ENCODE results near the gene ACAT2.
"Not testable (repeated sequence)": the region's sequence is repeated elsewhere in the genome, so short reads cannot be mapped to it uniquely, and the experiment has no call there.

The ACAT2 gene

DNA sequence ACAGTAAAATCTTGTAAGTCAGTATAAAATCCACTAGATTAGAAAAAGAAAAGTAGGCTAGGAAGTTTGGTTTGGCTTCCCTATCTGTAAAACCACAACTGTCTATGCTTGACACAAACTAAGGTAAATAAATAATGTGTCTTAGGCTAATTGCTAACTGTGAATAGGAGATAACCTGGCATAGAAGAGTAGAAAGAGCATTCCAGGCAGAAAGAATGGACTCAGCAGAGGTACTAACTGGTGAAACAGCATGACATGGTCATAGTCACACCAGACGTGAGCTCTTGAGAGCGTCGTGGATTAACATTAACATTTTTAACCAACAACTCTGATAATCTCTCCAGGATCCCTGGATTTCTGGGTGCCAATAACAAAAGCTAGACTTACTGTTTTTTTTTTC is 43.2 kb upstream of the ACAT2 start:
- no peak for DNase-seq (ENCODE audit: extremely low read depth, low read depth)

DNA sequence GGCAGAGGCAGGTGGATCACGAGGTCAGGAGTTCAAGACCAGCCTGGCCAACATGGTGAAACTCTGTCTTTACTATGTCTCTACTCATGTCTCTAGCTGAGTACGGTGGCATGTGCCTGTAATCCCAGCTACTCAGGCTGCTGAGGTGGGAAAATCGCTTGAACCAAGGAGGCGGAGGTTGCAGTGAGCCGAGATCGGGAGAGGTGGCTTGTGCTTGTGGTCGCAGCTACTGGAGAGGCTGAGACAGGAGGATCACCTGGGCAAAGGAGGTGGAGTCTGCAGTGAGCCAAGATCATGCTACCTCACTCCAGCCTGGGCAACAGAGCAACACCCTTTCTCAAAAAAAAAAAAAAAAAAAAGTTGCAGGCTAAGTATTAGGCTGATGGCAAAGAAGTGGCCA is 42.6 kb upstream of the ACAT2 start:
- H3K4me3 ChIP-seq (replicated peaks; ENCODE audit: low read depth, low read length), result no peak overlapping the region
- no peak for DNase-seq (ENCODE audit: extremely low read depth, low read depth)
- TF ChIP-seq, protein P1, sequence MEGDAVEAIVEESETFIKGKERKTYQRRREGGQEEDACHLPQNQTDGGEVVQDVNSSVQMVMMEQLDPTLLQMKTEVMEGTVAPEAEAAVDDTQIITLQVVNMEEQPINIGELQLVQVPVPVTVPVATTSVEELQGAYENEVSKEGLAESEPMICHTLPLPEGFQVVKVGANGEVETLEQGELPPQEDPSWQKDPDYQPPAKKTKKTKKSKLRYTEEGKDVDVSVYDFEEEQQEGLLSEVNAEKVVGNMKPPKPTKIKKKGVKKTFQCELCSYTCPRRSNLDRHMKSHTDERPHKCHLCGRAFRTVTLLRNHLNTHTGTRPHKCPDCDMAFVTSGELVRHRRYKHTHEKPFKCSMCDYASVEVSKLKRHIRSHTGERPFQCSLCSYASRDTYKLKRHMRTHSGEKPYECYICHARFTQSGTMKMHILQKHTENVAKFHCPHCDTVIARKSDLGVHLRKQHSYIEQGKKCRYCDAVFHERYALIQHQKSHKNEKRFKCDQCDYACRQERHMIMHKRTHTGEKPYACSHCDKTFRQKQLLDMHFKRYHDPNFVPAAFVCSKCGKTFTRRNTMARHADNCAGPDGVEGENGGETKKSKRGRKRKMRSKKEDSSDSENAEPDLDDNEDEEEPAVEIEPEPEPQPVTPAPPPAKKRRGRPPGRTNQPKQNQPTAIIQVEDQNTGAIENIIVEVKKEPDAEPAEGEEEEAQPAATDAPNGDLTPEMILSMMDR (IDR thresholded peaks at IDR 0.05; ENCODE audit: low read depth, low read length, missing control alignments), result no peak

More for the DNA sequence above, 43.2 kb upstream of the ACAT2 start:
- TF ChIP-seq, protein P1 (IDR thresholded peaks at IDR 0.05; ENCODE audit: low read depth, low read length, missing control alignments), result no peak
- H3K4me3 ChIP-seq (replicated peaks; ENCODE audit: low read depth, low read length), result no peak overlapping the region

DNA sequence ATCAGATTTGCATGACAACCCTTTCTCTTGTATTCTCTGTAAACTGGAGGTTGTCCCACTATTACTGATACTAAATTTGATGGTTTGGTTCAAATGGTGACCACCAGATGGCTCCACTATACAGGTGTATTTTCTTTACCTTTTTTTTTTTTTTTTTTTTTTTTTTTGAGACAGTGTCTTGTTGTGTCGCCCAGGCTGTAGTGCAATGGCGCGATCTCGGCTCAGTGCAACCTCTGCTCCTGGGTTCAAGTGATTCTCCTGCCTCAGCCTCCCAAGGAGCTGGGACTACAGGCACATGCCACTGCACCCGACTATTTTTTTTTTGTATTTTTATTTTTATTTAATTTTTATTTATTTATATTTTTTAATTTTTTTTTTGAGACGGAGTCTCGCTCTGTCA is 41.1 kb upstream of the ACAT2 start:
- H3K4me3 ChIP-seq (replicated peaks; ENCODE audit: low read depth, low read length), result no peak overlapping the region
- TF ChIP-seq, protein P1 (IDR thresholded peaks at IDR 0.05; ENCODE audit: low read depth, low read length, missing control alignments), result peak; percentile 18
- no peak for DNase-seq (ENCODE audit: extremely low read depth, low read depth)

DNA sequence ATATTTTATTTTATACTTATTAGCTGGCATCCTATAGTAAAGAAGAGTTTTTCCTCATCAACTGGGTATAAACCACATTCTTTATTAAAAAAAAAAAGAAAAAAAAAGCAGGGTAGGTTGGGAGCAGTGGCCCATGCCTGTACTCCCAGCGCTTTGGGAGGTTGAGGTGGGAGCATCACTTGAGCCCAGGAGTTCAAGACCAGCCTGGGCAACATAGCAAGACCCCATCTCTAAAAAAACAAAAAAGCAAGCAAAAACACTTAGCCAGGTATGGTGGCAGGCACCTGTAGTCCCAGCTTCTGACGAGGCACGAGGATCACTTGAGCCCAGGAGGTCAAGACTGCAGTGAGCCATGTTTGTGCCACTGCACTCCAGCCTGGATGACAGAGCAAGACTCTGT is 39.9 kb upstream of the ACAT2 start:
- not testable (repeated sequence) for DNase-seq (ENCODE audit: extremely low read depth, low read depth); H3K4me3 ChIP-seq (replicated peaks; ENCODE audit: low read depth, low read length)

DNA sequence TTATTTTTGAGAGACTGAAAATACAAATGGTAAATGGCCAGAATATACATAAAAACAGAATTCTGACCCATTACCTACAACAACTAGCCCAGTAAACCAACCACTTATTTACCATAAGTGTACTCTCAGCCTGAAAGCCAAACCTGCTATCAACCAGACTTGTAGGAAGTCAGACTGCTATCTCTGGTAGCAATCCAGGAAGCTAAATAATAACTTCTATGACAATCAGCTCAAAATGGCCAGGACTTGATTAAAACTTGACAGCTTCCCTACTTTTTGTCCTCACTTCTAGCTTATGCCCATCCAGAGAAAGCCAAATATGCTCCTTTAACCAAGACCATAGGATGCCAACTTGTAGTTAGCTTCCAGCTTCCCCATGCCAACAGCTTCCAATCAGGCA is 39.2 kb upstream of the ACAT2 start:
- TF ChIP-seq, protein P1 (IDR thresholded peaks at IDR 0.05; ENCODE audit: low read depth, low read length, missing control alignments), result no peak
- no peak overlapping the region for H3K4me3 ChIP-seq (replicated peaks; ENCODE audit: low read depth, low read length)

DNA sequence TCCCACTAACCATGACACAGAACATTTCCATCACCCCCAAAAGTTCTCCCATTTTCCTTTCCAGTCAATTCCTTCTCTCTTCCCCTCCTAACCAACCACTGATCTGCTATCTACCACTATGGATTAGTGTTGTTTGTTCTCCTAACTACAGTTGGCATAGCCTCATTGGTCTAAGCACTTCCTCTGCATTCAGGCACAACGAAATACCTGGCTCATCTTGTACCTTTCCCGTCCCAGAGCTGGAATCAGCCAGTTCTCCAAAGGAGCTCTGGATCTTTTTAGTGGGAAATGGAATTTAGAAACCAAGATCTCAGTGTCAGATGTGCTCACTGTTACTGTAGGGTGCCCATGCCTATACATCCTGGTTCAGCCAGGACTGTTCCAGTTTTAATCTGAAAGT is 38.6 kb upstream of the ACAT2 start:
- TF ChIP-seq, protein P1 (IDR thresholded peaks at IDR 0.05; ENCODE audit: low read depth, low read length, missing control alignments), result no peak
- no peak for DNase-seq (ENCODE audit: extremely low read depth, low read depth)
- H3K4me3 ChIP-seq (replicated peaks; ENCODE audit: low read depth, low read length), result no peak overlapping the region

More for the DNA sequence above, 39.2 kb upstream of the ACAT2 start:
- no peak for DNase-seq (ENCODE audit: extremely low read depth, low read depth)

DNA sequence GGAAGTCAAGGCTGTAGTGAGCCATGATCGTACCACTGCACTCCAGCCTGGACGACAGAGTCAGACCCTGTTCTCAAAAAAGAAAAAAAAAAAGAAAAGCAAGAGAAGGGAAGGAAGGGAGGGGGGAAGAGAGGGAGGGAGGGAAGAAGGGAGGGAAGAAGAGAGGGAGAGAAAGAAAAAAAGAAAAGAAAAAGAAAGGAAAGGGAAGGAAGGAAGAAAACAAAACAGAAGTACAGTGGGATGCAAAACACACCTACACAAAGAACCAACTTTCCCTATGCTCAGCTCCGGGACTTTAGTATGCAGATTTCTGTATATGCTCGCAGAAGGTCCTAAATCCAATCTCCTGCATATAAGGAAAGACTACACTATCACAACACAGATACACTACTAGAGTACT is 37.1 kb upstream of the ACAT2 start:
- TF ChIP-seq, protein P1 (IDR thresholded peaks at IDR 0.05; ENCODE audit: low read depth, low read length, missing control alignments), result no peak
- H3K4me3 ChIP-seq (replicated peaks; ENCODE audit: low read depth, low read length), result no peak overlapping the region
- DNase-seq (ENCODE audit: extremely low read depth, low read depth), result no peak

DNA sequence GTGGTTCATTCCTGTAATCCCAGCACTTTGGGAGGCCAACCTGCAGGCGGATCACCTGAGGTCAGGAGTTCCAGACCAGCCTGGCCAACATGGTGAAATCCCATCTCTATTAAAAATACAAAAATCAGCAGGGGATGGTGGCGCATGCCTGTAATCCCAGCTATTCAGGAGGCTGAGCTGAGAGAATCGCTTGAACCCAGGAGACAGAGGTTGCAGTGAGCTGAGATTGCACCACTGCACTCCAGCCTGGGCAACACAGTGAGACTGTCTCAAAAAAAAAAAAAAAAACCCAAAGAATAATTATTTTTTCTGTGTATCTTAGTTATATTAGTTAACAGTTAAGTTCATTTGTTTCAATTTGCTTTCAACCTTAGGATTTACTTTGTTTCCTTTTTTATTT is 36.6 kb upstream of the ACAT2 start:
- DNase-seq (ENCODE audit: extremely low read depth, low read depth); H3K4me3 ChIP-seq (replicated peaks; ENCODE audit: low read depth, low read length): not testable (repeated sequence)

Data from HFF-Myc (cell line).